ELF-1 (cell line): ENCODE data around the gene SLC25A21.
"Not testable (repeated sequence)": the region's sequence is repeated elsewhere in the genome, so short reads cannot be mapped to it uniquely, and the experiment has no call there.

Experiments used
- DNase-seq: peaks from one replicate; pipeline ENCODE4 v3.0.0-alpha.2; 2016; ENCODE audit warnings: low read depth, low spot score

SLC25A21 gene

GRCh38 chr14:37088356-37089215, 83.8 kb downstream of the SLC25A21 start:
- DNase-seq = no peak

GRCh38 chr14:37087520-37087919, 84.9 kb downstream of the SLC25A21 start:
- DNase-seq = no peak

GRCh38 chr14:37083599-37083998, 88.8 kb downstream of the SLC25A21 start:
- no peak for DNase-seq

GRCh38 chr14:37082449-37082848, 90.0 kb downstream of the SLC25A21 start:
- no peak for DNase-seq

GRCh38 chr14:37081856-37082255, 90.5 kb downstream of the SLC25A21 start:
- DNase-seq = no peak

GRCh38 chr14:37081218-37081617, 91.2 kb downstream of the SLC25A21 start:
- no peak for DNase-seq

- no peak for DNase-seq
Measured at GRCh38 chr14:37078131-37078530, 94.3 kb downstream of the SLC25A21 start.

GRCh38 chr14:37074320-37074719, 98.1 kb downstream of the SLC25A21 start:
- DNase-seq = not testable (repeated sequence)

GRCh38 chr14:37063467-37064240, 108.8 kb downstream of the SLC25A21 start:
- no peak for DNase-seq

- DNase-seq = no peak
Measured at GRCh38 chr14:37062191-37062803, 110.1 kb downstream of the SLC25A21 start.

GRCh38 chr14:37061697-37062096, 110.7 kb downstream of the SLC25A21 start:
- no peak for DNase-seq

- DNase-seq = no peak
Measured at GRCh38 chr14:37060496-37061260, 111.7 kb downstream of the SLC25A21 start.

GRCh38 chr14:37057776-37058175, 114.6 kb downstream of the SLC25A21 start:
- DNase-seq = no peak

GRCh38 chr14:37056473-37056872, 115.9 kb downstream of the SLC25A21 start:
- DNase-seq = no peak

GRCh38 chr14:37054869-37055268, 117.5 kb downstream of the SLC25A21 start:
- no peak for DNase-seq

- DNase-seq = no peak
Measured at GRCh38 chr14:37054144-37054543, 118.3 kb downstream of the SLC25A21 start.

- no peak for DNase-seq
Measured at GRCh38 chr14:37051680-37052079, 120.7 kb downstream of the SLC25A21 start.

- DNase-seq = no peak
Measured at GRCh38 chr14:37051153-37051552, 121.3 kb downstream of the SLC25A21 start.

- no peak for DNase-seq
Measured at GRCh38 chr14:37048666-37049071, 123.7 kb downstream of the SLC25A21 start.

- DNase-seq = no peak
Measured at GRCh38 chr14:37047996-37048395, 124.4 kb downstream of the SLC25A21 start.

GRCh38 chr14:37047226-37047625, 125.2 kb downstream of the SLC25A21 start:
- DNase-seq = no peak

- no peak for DNase-seq
Measured at GRCh38 chr14:37046815-37047214, 125.6 kb downstream of the SLC25A21 start.
